HG03460 (cell line): ENCODE data around the gene RAD51AP1.
A peak's percentile ranks its signal among the peaks of the same experiment; 100 is the strongest.
"Not testable (repeated sequence)": the region's sequence is repeated elsewhere in the genome, so short reads cannot be mapped to it uniquely, and the experiment has no call there.

Experiments
- ATAC-seq: cut with Tn5 transposase; IDR thresholded peaks from one replicate; pipeline ENCODE4 v1.9.1; 2021; ENCODE audit not compliant: unreplicated experiment

The RAD51AP1 gene, protein sequence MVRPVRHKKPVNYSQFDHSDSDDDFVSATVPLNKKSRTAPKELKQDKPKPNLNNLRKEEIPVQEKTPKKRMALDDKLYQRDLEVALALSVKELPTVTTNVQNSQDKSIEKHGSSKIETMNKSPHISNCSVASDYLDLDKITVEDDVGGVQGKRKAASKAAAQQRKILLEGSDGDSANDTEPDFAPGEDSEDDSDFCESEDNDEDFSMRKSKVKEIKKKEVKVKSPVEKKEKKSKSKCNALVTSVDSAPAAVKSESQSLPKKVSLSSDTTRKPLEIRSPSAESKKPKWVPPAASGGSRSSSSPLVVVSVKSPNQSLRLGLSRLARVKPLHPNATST

GRCh38 chr12:4538207-4539160 lies at the start of gene RAD51AP1:
TSS of gene RAD51AP1 (plus strand) at chr12:4538890. CDS start at chr12:4538940, 50 bp downstream.
- ATAC-seq: peak; percentile 86

DNA sequence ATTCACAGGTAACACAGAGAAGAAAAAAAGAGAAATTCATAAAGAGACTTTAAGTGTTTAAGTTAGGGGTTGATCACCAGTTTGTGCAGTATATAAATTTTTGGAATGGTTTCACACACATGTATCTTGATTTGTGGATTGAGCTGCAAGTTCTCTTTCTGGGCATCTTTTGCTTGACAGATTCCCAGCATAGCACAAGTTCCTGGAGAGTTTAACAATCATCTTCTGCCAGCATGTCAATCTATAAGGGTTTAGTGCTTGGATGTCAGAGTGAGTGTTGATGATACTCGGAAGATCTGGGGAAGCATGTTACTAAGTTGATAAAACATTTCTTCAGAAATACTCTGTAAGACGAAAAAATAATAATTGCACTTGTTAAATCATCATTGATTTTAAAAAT lies 49.1 kb upstream of the RAD51AP1 start:
- no peak for ATAC-seq

DNA sequence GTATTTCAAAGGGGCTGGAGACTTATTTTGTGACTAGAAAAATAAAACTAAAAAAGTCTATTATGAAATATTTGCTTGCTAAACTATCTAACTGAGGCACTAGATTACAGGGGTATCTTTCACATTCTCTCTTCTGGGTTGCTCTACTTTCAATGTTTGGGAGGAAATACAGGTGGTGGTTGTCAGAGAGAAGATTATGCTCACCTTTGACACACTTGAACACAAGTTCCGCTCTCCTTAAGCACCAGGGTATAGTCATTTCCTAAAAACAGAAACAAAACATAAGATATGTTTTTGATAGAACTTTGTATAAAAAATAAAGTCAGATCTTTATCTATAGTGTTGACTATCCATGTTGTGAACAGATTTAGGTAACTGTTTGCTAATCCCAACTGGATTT lies 47.7 kb upstream of the RAD51AP1 start:
- no peak for ATAC-seq

GRCh38 chr12:4496145-4496838 lies 42.4 kb upstream of the RAD51AP1 start:
- no peak for ATAC-seq

DNA sequence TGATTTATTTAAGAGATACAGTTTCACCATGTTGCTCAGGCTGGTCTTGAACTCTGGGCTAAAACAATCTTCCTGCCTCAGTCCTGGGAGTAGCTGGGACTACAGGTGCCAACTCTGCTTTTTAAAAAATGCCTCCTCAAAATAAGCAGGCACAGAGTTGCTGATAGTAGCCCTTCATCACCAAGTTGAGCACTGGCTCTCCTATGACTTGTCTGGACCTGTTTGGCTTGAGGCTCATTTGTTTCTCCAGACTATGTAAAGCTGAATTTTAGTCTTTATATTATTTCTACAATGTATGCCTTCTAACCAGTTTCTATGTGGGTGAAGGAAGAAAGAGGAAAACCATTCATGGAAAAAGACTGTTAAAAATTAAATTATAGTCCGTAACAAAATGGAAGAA lies 39.5 kb upstream of the RAD51AP1 start:
- ATAC-seq: no peak

DNA sequence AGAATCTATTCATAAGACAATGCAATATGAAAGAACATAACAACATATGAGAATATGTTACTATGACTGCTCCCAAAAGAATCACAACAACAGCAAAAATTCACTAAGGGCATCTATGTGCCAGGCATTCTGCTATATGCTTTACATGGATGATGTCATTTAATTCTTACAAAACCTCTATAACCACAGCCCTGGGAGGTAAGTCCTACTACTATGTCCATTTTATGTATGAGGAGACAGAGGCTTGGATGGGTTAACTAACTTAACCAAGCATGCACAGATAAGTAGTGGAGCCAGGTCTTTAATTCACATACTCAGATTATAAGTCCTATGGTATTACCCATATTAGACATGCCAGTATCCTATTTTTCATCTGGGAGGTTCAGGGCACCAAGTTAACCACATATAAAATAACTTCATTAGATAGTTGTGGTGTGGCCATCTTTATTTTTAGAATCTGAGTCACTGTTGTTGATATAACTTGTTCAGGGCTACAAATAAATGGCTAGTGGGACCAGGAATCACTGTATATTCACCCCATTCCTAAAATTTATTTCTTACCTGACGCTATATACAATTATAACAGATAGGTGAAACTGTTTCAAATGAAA lies 33.2 kb upstream of the RAD51AP1 start:
- no peak for ATAC-seq

GRCh38 chr12:4506430-4506829 lies 32.3 kb upstream of the RAD51AP1 start:
- no peak for ATAC-seq

GRCh38 chr12:4506870-4507269 lies 31.8 kb upstream of the RAD51AP1 start:
- ATAC-seq: peak; percentile 93

DNA sequence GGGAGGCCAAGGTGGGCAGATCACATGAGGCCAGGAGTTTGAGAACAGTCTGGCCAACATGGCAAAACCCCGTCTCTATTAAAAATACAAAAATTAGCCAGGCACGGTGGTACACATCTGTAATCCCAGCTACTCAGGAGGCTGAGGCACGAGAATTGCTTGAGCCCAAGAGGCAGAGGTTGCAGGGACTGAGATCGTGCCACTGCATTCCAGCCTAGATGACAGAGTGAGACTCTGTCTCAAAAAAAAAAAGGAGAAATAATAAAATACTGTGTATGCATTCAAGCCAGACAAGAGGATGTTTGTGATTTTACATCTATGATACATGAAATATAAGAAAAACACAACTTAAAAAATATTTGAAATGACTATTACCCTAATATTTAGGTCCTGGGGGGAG lies 30.2 kb upstream of the RAD51AP1 start:
- not testable (repeated sequence) for ATAC-seq

DNA sequence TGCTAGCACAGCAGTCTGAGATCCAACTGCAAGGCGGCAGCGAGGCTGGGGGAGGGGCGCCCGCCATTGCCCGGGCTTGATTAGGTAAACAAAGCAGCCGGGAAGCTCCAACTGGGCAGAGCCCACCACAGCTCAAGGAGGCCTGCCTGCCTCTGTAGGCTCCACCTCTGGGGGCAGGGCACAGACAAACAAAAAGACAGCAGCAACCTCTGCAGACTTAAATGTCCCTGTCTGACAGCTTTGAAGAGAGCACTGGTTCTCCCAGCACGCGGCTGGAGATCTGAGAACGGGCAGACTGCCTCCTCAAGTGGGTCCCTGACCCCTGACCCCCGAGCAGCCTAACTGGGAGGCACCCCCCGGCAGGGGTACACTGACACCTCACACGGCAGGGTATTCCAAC lies 29.4 kb upstream of the RAD51AP1 start:
- ATAC-seq: not testable (repeated sequence)

DNA sequence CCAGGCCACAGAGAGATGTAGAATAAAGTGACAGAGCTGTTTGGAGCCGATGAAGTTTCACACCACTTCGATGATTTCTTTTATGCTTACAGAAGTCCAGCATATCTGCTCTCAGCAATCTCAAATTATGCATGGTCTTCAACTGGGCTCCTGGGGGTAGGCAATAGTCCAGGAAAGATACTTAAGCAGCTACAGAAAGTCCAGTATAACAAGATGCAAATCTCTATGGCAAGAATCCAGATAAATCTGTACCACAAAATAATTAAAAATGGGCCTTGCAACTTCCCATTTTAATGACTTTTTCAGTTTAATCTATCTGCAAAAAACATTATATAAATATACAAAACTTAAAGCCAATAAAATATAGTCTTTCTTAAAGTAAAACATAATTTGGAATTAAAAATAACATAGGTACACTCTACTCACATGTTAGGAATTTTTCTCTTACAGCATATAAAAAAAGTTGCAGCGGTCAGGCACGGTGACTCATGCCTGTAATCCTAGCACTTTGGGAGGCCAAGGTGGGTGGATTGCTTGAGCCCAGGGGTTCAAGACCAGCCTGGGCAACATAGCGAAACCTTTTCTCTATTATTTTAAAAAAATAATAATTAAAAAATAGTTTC lies 20.5 kb upstream of the RAD51AP1 start:
- no peak for ATAC-seq

GRCh38 chr12:4523443-4523842 lies 15.2 kb upstream of the RAD51AP1 start:
- ATAC-seq: not testable (repeated sequence)

DNA sequence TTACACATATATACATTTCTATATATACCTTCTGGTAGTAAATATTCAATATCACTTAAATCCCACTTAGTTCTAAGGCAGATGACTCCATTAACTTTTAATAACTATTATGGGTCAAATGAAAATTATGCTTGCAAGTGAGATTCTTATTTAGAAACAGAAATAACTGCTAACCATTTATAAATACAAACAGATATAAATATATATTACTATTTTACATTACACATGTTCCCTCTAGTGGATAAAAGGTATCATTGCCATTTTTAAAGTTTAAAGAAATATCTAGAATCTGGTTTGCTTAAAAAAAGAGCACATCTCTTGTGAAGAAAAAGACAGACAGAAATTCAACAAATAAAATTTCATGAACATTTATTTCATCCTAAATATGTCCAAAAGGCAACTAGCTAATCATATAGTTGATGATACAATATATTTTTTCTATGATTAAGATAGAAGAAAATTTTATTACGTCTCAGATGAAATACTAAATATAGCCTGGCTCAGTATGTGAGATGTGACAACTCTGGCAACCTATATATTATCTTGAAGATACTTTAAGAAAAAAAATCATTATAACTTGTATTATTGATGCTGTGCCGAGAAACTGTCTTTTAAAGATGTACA lies 11.7 kb upstream of the RAD51AP1 start:
- ATAC-seq: no peak

DNA sequence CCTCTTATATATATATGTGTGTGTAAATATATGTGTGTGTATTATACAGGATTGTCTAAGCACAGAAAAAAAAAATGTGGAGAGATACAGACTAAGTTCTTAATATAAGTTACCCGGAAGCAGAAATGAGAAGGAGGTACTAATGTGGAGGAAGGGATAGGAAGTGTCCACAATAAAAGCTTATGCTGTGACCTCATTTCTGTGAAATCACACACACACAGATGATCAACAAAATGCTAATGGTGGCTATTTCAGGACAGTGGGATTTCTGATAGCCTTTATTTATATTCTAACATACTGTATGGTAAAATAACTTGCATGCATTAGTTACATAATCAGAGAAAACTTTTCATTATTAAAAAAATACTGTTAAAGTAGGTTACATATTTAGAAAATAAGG lies 8.5 kb upstream of the RAD51AP1 start:
- no peak for ATAC-seq

- ATAC-seq: no peak
Measured at GRCh38 chr12:4530982-4531586, 7.6 kb upstream of the RAD51AP1 start.

- ATAC-seq: no peak
Measured at GRCh38 chr12:4535092-4535491, 3.6 kb upstream of the RAD51AP1 start.

DNA sequence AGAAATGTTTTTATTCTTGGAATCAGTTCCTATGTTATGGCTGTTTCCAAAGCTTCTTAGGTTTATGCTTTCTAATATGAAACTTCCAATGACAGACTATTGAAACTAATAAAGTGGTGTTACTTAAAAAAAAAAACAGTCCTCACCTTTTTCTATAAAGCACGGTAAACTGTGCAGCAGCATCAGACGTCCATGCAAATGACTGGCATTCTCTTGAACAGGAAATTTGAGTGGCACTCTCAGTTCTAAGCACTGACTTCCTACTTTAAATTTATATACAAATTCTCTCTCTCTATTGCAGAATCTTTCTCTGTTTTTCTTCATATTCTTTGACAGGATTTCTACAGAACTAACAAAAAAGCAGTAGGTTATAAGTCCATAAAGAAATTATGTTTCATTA lies 2.8 kb upstream of the RAD51AP1 start:
- no peak for ATAC-seq

- ATAC-seq: no peak
Measured at GRCh38 chr12:4539167-4539870, 629 bp downstream of the RAD51AP1 start.

- ATAC-seq: no peak
Measured at GRCh38 chr12:4540170-4540569, 1.5 kb downstream of the RAD51AP1 start.
